Loucy (cell line): ENCODE results near the gene DISP3.

Experiments used
- H2AFZ ChIP-seq: fragments of 200-600 bp; sonication (generic); 2 replicates; pipeline ENCODE4 v1.6.0; 2016; ENCODE audit warnings: antibody characterized with exemption, mild to moderate bottlenecking, low read length, moderate library complexity
- H3F3A ChIP-seq: fragments of 200-600 bp; 2 replicates; pipeline ENCODE4 v1.6.0; 2016; ENCODE audit warnings: antibody characterized with exemption, low read depth, mild to moderate bottlenecking
- H3K27me3 ChIP-seq: fragments of 200-600 bp; sonication (generic); 2 replicates; pipeline ENCODE4 v1.6.1; 2014; ENCODE audit warnings: low read length, mild to moderate bottlenecking; ENCODE audit not compliant: insufficient read depth, poor library complexity, severe bottlenecking
- H3K36me3 ChIP-seq: fragments of 200-600 bp; sonication (generic); 2 replicates; pipeline ENCODE4 v1.6.1; 2016; ENCODE audit warnings: low read length; ENCODE audit not compliant: insufficient read depth
- H3K4me1 ChIP-seq: fragments of 200-600 bp; sonication (generic); 2 replicates; pipeline ENCODE4 v1.5.1; 2014; ENCODE audit warnings: low read length, mild to moderate bottlenecking; ENCODE audit not compliant: insufficient read depth, poor library complexity, severe bottlenecking
- H3K4me2 ChIP-seq: fragments of 200-600 bp; sonication (generic); 2 replicates; pipeline ENCODE4 v1.6.0; 2014; ENCODE audit warnings: antibody characterized with exemption, low read length, low read depth, mild to moderate bottlenecking; ENCODE audit not compliant: poor library complexity, severe bottlenecking
- H3K4me3 ChIP-seq: fragments of 200-600 bp; sonication (generic); 2 replicates; pipeline ENCODE4 v1.5.1; 2014; ENCODE audit warnings: low read length, mild to moderate bottlenecking, mixed read lengths; ENCODE audit not compliant: poor library complexity, severe bottlenecking
- H3K79me2 ChIP-seq: fragments of 200-600 bp; sonication (generic); 2 replicates; pipeline ENCODE4 v1.6.1; 2014; ENCODE audit warnings: low read length; ENCODE audit not compliant: insufficient read depth
- H3K9ac ChIP-seq: fragments of 200-600 bp; sonication (generic); 2 replicates; pipeline ENCODE4 v1.6.0; 2014; ENCODE audit warnings: mild to moderate bottlenecking, low read depth, low read length, moderate library complexity; ENCODE audit not compliant: poor library complexity, severe bottlenecking
- H3K9me2 ChIP-seq: fragments of 200-600 bp; sonication (generic); replicated peaks from 2 replicates; pipeline ENCODE4 v1.6.1; 2016; ENCODE audit warnings: low read depth, low read length, mixed read lengths
- H3K9me3 ChIP-seq: fragments of 200-600 bp; sonication (generic); 2 replicates; pipeline ENCODE4 v1.6.1; 2014; ENCODE audit warnings: mild to moderate bottlenecking, antibody characterized with exemption, low read length, low read depth; ENCODE audit not compliant: insufficient read depth
- H4K20me1 ChIP-seq: fragments of 200-600 bp; sonication (generic); 2 replicates; pipeline ENCODE4 v1.6.0; 2014; ENCODE audit warnings: antibody characterized with exemption, low read length, mild to moderate bottlenecking; ENCODE audit not compliant: insufficient read depth, poor library complexity, severe bottlenecking
- CTCF ChIP-seq: fragments of 200-600 bp; sonication (generic); conservative IDR thresholded peaks from 2 replicates; pipeline ENCODE4 v1.5.1; 2014; ENCODE audit warnings: mild to moderate bottlenecking, antibody characterized with exemption, low read length
- EZH2phosphoT487 ChIP-seq: fragments of 200-600 bp; IDR thresholded peaks from 2 replicates; pipeline ENCODE4 v1.6.1; 2018; ENCODE audit warnings: antibody characterized with exemption, mild to moderate bottlenecking, moderate library complexity, borderline replicate concordance

The DISP3 gene

GRCh38 chr1:11450310-11450709 lies 28.6 kb upstream of the DISP3 start:
- Histone ChIP-seq H3K27me3 (no peaks in the 10 kb centered on the region), H3K9ac (no peak overlapping the region), H3F3A (no peaks in the 10 kb centered on the region), H3K9me2 (no peaks in the 10 kb centered on the region), H3K79me2 (no peaks in the 10 kb centered on the region), H4K20me1 (no peaks in the 10 kb centered on the region), H3K36me3 (no peaks in the 10 kb centered on the region), H3K4me2 (no peak overlapping the region), H2AFZ (no peak overlapping the region), H3K4me1 (no peaks in the 10 kb centered on the region), H3K9me3 (no peaks in the 10 kb centered on the region), H3K4me3 (no peak overlapping the region)
- TF ChIP-seq CTCF (no peak), EZH2phosphoT487 (no peak)

- Histone ChIP-seq H3K27me3 (no peaks in the 10 kb centered on the region), H3F3A (no peaks in the 10 kb centered on the region), H4K20me1 (no peaks in the 10 kb centered on the region), H3K79me2 (no peaks in the 10 kb centered on the region), H3K9me3 (no peaks in the 10 kb centered on the region), H3K4me3 (no peak overlapping the region), H3K4me2 (no peak overlapping the region), H2AFZ (no peak overlapping the region), H3K9me2 (no peaks in the 10 kb centered on the region), H3K9ac (no peak overlapping the region), H3K4me1 (no peaks in the 10 kb centered on the region), H3K36me3 (no peaks in the 10 kb centered on the region)
- TF ChIP-seq EZH2phosphoT487 (no peak), CTCF (no peak)
Observed at GRCh38 chr1:11453742-11454491, 25.0 kb upstream of the DISP3 start.

GRCh38 chr1:11455967-11456570 lies 22.9 kb upstream of the DISP3 start:
- no peaks in the 10 kb centered on the region for H3K9me3 ChIP-seq
- no peaks in the 10 kb centered on the region for H3K4me1 ChIP-seq
- H3K79me2 ChIP-seq = no peaks in the 10 kb centered on the region
- no peaks in the 10 kb centered on the region for H3K9me2 ChIP-seq
- no peaks in the 10 kb centered on the region for H3F3A ChIP-seq
- no peak overlapping the region for H3K4me2 ChIP-seq
- H2AFZ ChIP-seq = no peak overlapping the region
- H3K27me3 ChIP-seq = no peaks in the 10 kb centered on the region
- H4K20me1 ChIP-seq = no peaks in the 10 kb centered on the region
- no peak for TF ChIP-seq CTCF
- TF ChIP-seq EZH2phosphoT487 = no peak
- no peaks in the 10 kb centered on the region for H3K36me3 ChIP-seq
- no peak overlapping the region for H3K9ac ChIP-seq
- no peak overlapping the region for H3K4me3 ChIP-seq
